Neutrophil (primary cell): Measurements from ENCODE around the gene DES.

Experiments
- H3K27ac ChIP-seq: fragments of 200-600 bp; sonication (generic); 2 replicates; pipeline ENCODE4 v1.5.1; 2016; ENCODE audit warnings: mild to moderate bottlenecking, moderate library complexity
- H3K27me3 ChIP-seq: fragments of 200-600 bp; sonication (generic); 2 replicates; pipeline ENCODE4 v1.6.0; 2016; ENCODE audit warnings: mild to moderate bottlenecking
- H3K36me3 ChIP-seq: fragments of 200-600 bp; sonication (generic); 2 replicates; pipeline ENCODE4 v1.5.1; 2017
- H3K4me1 ChIP-seq, 2 experiments: fragments of 200-600 bp in 1 of 2; sonication (generic) in 1 of 2; 1 replicate in 1 of 2; 2 replicates in 1 of 2; pipeline versions ENCODE4 v1.5.1 to v1.6.1; 2013 to 2016; ENCODE audit warnings: low read depth in 1 of 2, low read length in 1 of 2, mild to moderate bottlenecking in 1 of 2, moderate library complexity in 1 of 2; ENCODE audit not compliant: control insufficient read depth in 1 of 2, insufficient read depth in 1 of 2
- H3K4me3 ChIP-seq, 2 experiments: fragments of 200-600 bp in 1 of 2; sonication (generic) in 1 of 2; 1 replicate in 1 of 2; 2 replicates in 1 of 2; pipeline ENCODE4 v1.5.1; 2013 to 2016; ENCODE audit warnings: low read depth in 1 of 2, low read length in 1 of 2, mild to moderate bottlenecking in 1 of 2, moderate library complexity in 1 of 2
- H3K9me3 ChIP-seq: fragments of 200-600 bp; sonication (generic); 2 replicates; pipeline ENCODE4 v1.5.1; 2016
- CTCF ChIP-seq: fragments of 200-600 bp; sonication (generic); IDR thresholded peaks from 2 replicates; pipeline ENCODE4 v1.5.1; 2016; ENCODE audit warnings: antibody characterized with exemption

The DES gene

DNA sequence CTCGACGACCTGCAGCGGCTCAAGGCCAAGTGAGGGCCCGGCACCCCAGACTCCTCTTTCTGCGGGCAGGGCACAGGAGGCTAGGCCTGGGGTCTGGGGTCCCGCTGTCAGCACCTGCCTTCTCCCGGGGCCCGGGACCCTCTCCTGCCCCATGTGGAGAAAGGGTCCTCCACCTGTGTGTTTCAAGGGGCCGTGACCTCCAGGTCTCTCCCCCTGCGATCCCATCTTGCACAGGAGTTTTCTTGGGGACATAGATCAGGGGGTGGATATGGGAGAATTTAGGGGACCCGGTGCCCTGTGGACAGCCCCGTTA, 791 bp downstream of the DES start:
- TF ChIP-seq CTCF = no peak
- H3K9me3 ChIP-seq = no peaks in the 10 kb centered on the region
- H3K36me3 ChIP-seq = no peaks in the 10 kb centered on the region
- H3K27ac ChIP-seq = no peak overlapping the region
- H3K4me1 ChIP-seq = no peaks in the 10 kb centered on the region
- H3K27me3 ChIP-seq = peaks cover 86% of the 10 kb centered on the region
- no peak overlapping the region for H3K4me3 ChIP-seq

- H3K9me3 ChIP-seq = no peaks in the 10 kb centered on the region
- no peak overlapping the region for H3K4me3 ChIP-seq
- no peak for TF ChIP-seq CTCF
- H3K36me3 ChIP-seq = no peaks in the 10 kb centered on the region
- H3K27ac ChIP-seq = no peak overlapping the region
- H3K27me3 ChIP-seq = peaks cover 84% of the 10 kb centered on the region
- H3K4me1 ChIP-seq = no peaks in the 10 kb centered on the region
Observed at GRCh38 chr2:219419331-219420197, 1.4 kb downstream of the DES start.

DNA sequence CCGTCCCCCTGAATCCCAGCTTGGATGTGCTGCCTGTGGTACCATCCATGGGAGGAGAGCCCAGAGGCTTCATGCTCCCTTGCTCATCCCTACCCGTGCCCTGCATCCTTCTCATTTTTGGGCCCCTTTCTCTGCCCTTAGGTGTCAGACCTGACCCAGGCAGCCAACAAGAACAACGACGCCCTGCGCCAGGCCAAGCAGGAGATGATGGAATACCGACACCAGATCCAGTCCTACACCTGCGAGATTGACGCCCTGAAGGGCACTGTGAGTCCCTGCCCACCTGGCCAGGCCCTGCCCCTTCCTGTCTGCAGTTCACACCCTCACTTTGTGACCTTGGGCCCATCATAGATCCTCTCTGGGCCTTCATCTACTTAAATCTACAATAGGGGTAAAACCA, 2.5 kb downstream of the DES start:
- Histone ChIP-seq H3K36me3 (no peaks in the 10 kb centered on the region), H3K9me3 (no peaks in the 10 kb centered on the region), H3K27ac (no peak overlapping the region), H3K4me1 (no peaks in the 10 kb centered on the region), H3K4me3 (no peak overlapping the region), H3K27me3 (peaks cover 76% of the 10 kb centered on the region)
- no peak for TF ChIP-seq CTCF

DNA sequence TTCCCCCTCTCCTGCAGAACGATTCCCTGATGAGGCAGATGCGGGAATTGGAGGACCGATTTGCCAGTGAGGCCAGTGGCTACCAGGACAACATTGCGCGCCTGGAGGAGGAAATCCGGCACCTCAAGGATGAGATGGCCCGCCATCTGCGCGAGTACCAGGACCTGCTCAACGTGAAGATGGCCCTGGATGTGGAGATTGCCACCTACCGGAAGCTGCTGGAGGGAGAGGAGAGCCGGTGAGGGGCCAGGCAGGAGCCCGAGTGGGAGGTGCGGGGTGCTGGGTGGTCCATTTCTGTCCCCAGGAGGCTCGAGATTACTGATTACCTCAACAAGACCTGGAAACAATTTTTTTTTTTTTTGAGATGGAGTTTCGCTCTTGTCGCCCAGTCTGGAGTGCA, 3.1 kb downstream of the DES start:
- no peak overlapping the region for H3K4me3 ChIP-seq
- no peaks in the 10 kb centered on the region for H3K9me3 ChIP-seq
- H3K4me1 ChIP-seq = no peaks in the 10 kb centered on the region
- peaks cover 73% of the 10 kb centered on the region for H3K27me3 ChIP-seq
- no peaks in the 10 kb centered on the region for H3K36me3 ChIP-seq
- TF ChIP-seq CTCF = no peak
- no peak overlapping the region for H3K27ac ChIP-seq

GRCh38 chr2:219422952-219423534, 4.9 kb downstream of the DES start:
- TF ChIP-seq CTCF = no peak
- no peaks in the 10 kb centered on the region for H3K9me3 ChIP-seq
- H3K27me3 ChIP-seq = peaks cover 73% of the 10 kb centered on the region
- H3K4me1 ChIP-seq = no peaks in the 10 kb centered on the region
- no peaks in the 10 kb centered on the region for H3K36me3 ChIP-seq
- no peak overlapping the region for H3K4me3 ChIP-seq
- H3K27ac ChIP-seq = no peak overlapping the region
